MM.1S (cell line): ENCODE results near the gene SGMS1.

Source experiments
- CTCF ChIP-seq: fragments of 300-600 bp; sonication (generic); IDR thresholded peaks from 2 replicates; pipeline ENCODE4 v1.5.1; 2016; ENCODE audit warnings: antibody characterized with exemption, low read length, mixed read lengths
- EZH2 ChIP-seq: fragments of 300-600 bp; sonication (generic); optimal IDR thresholded peaks from 2 replicates; pipeline ENCODE3; 2017; ENCODE audit warnings: low read depth, mild to moderate bottlenecking, antibody characterized with exemption, low read length, mixed read lengths

GRCh38 chr10:50398381-50398780 is 225.4 kb downstream of the SGMS1 start:
- TF ChIP-seq CTCF (no peak), EZH2 (no peak)
